HG03103 (cell line): Measurements from ENCODE around the gene NIBAN1.
"Not testable (repeated sequence)": the region's sequence is repeated elsewhere in the genome, so short reads cannot be mapped to it uniquely, and the experiment has no call there.

Experiments used
- ATAC-seq: cut with Tn5 transposase; IDR thresholded peaks from one replicate; pipeline ENCODE4 v1.9.1; 2021; ENCODE audit warnings: low read depth; ENCODE audit not compliant: unreplicated experiment

NIBAN1 gene, protein sequence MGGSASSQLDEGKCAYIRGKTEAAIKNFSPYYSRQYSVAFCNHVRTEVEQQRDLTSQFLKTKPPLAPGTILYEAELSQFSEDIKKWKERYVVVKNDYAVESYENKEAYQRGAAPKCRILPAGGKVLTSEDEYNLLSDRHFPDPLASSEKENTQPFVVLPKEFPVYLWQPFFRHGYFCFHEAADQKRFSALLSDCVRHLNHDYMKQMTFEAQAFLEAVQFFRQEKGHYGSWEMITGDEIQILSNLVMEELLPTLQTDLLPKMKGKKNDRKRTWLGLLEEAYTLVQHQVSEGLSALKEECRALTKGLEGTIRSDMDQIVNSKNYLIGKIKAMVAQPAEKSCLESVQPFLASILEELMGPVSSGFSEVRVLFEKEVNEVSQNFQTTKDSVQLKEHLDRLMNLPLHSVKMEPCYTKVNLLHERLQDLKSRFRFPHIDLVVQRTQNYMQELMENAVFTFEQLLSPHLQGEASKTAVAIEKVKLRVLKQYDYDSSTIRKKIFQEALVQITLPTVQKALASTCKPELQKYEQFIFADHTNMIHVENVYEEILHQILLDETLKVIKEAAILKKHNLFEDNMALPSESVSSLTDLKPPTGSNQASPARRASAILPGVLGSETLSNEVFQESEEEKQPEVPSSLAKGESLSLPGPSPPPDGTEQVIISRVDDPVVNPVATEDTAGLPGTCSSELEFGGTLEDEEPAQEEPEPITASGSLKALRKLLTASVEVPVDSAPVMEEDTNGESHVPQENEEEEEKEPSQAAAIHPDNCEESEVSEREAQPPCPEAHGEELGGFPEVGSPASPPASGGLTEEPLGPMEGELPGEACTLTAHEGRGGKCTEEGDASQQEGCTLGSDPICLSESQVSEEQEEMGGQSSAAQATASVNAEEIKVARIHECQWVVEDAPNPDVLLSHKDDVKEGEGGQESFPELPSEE

DNA sequence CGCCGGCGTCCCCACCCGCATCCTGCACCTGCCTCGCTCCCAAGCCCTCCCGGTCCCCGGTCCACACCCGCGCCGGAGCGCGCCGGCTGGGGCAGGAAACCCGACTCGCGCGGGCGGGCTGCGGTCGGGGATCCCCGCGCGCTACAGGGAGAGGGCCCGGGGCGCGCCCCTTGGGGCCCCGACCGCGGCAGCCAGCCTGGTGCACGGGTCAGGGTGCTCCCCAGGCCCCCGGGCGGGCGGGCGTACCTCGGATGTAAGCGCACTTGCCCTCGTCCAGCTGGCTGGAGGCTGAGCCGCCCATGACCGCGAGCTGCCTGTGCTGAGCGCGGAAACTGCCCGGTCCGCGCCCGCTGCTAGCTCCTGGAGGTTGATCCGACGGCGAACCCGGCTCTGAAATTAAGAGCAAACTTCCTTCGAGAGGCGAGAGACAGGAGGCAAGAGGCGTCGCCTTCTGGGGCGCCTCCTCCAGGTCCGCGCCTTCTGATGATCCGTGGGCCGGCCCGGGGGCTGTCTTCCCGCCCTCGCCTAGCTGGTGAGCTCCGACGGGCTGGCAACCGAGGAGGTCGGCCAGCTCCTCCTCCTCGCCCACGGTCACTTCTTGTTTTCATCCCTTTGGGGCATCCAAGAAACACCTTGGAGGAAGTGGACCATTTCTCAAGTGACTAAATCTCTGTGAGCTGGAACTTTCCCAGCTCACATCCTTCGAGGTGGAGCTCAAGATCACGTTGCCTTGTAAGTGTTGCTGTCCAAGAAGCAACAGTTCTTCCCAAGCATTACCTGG lies at the start of gene NIBAN1:
Gene NIBAN1 (minus strand): TSS at position 453 of the 781 bp plus-strand sequence. CDS start 152 bp downstream, at position 301.
- ATAC-seq, result peak; percentile 49

DNA sequence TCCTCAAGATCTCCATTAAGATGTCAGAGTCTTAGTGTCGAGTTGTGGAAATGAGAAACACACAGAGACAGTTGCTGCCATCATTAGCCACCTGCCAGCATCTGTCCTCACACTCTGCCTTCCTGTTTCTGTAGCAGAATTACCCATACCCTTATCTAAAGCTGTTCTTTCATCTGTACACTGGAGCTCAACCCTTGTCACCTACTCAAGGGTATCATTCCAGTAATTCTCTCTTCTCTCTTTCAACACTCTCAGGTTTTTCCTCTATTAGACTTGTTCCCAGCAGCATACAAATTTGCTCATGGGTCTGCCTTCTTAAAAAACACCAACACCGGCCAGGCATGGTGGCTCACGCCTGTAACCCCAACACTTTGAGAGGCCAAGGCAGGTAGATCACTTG lies 43.7 kb upstream of the NIBAN1 start:
- ATAC-seq, result no peak

DNA sequence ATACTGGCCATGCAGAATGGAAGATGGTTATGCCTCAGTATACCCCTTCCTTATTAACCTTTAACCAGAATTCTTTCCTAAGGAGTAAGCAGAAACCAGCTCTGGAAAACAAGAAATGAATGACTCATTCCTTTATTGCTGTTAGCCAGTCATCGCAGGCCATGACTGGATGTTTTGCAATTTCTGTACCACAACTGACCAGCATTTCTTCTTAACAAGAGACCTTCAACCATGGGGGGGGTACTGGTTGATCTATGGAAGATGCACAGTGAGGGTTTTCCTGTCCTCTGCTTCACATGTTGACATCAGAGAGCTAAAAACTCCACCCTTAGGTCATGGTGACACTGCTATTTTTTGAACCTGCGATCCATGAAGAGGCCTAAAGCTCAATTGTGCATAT lies 43.0 kb upstream of the NIBAN1 start:
- ATAC-seq, result no peak

DNA sequence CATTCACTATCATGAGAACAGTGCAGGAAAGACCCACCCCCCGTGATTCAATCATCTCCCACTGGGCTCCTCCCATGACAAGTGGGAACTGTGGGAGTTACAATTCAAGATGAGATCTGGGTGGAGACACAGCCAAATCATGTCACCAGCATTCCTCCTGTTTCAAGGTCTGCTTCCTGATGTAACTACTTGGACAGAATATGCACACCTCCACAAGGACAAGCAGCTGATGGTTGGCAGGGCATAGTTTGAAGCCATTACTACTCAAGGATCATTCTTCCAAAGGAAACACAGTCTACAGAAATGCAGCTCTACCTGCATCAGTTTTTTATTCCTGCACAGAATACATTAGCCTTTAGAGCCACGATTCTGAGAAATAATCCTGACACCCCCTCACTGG lies 42.6 kb upstream of the NIBAN1 start:
- ATAC-seq, result no peak

DNA sequence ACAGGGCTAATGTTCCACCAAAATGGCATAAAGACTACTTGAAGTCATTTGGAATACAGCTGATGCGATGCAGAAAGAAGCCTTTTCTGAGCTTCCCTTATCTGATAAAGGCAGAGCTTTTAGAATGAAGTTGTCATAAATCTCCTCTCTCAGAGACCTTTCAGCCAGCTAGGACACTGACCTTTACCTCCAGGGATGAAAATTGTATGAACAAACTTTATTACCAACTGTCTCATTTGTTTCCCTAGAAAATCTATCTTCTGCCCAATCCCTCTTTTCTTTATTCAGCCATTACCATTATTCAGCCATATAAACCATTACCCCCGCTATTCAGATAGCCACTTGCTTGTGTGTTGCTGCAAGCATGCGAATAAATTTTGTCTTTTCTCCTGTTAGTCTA lies 41.3 kb upstream of the NIBAN1 start:
- no peak for ATAC-seq

DNA sequence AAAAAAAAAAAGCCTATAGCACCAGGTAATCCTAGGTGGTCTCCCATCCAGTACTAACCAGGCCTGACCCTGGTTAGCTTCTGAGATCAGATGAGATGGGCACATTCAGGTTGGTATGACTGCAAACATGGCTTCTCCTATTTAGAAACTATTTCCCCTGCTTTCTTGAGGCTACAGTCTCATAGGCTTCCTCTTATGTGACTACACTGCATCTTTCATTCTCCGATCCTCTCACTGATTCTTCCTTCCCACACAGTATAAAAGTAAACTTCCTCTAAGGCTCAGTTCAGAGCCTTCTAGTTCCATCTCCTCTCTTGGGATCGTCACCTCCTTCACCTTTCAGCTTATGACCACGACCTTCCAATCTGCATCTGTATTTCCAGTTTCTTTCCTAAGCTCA lies 40.6 kb upstream of the NIBAN1 start:
- no peak for ATAC-seq

DNA sequence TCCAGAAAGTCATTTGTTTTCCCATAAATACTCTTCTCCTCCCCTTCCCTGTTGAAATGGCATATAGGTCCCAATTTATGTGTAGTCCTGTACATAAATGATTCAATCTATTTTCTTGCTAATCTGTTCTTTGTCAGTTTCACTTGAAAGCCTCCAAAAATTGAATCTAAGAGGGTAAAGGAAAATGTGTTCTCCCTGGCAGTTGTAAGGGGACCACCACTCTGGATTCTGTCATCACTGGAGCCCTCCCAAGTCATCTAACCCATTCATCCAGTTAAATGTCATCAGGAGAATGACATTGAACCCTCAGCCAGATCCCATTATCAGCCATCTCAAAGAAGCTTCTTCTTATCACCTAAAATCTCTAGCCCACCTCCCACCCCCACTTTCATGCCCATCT lies 36.1 kb upstream of the NIBAN1 start:
- no peak for ATAC-seq

DNA sequence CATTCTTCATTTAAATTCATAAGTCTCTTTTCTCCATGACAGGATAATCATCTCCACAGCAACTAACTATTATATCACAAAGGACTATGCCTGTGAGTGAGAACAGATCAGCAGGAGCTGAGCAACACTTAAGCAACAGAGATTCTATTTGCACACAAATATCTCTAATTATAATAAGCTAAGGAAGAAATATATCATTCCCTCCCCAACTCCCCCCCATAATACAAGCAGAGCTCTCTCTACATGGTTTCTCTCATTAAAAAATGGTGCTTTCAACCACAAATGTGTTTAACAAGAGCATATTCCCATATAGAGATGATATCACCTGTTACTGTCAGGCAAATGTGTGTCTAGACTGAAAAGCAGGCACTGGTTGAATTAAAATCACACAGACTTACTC lies 34.5 kb upstream of the NIBAN1 start:
- ATAC-seq, result no peak

DNA sequence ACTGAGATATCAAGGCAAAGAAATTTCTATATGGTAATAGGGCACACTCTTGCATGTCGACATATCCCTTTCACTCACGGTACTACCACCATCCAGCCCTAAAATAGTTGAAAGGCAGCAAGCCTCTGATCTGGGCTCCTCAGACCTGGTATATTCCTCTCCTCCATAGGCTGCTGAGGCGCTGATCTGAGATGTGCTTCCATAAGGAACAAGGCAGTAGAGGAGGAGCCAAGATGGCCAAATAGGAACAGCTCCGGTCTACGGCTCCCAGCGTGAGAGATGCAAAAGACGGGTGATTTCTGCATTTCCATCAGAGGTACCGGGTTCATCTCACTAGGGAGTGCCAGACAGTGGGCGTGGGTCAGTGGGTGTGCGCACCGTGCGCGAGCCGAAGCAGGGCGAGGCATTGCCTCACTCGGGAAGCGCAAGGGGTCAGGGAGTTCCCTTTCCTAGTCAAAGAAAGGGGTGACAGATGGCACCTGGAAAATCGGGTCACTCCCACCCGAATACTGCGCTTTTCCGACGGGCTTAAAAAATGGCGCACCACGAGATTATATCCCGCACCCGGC lies 27.1 kb upstream of the NIBAN1 start:
- ATAC-seq, result not testable (repeated sequence)

DNA sequence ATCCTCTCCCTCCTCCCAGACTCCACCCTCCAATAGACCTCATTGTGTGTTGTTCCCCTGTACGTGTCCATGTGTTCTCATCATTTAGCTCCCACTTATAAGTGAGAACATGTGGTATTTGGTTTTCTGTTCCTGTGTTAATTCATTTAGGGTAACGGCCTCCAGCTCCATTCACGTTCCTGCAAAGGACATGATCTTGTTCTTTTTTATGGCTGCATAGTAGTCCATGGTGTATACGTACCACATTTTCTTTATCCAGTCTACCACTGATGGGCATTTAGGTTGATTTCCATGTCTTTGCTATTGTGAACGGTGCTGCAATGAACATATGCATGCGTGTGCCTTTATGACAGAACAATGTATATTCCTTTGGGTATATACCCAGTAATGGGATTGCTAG lies 25.7 kb upstream of the NIBAN1 start:
- ATAC-seq, result not testable (repeated sequence)

DNA sequence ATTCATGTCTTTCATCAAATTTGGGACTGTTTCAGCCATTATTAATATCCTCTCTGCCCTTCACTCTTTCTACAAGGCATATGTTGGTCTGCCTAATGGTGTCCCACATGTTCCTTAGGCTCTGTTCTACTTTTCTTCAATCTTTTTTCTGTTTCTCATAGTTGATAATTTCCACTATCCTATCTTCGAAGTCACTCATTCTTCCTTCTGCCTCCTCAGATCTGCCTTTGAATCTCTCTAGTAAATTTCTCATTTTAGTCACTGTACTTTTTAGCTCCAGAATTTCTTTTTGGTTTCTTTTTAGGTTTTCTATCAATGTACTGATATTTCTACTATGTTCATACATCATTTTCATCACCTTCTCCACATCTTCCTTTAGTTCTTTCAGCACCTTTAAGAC lies 20.0 kb upstream of the NIBAN1 start:
- ATAC-seq, result no peak

DNA sequence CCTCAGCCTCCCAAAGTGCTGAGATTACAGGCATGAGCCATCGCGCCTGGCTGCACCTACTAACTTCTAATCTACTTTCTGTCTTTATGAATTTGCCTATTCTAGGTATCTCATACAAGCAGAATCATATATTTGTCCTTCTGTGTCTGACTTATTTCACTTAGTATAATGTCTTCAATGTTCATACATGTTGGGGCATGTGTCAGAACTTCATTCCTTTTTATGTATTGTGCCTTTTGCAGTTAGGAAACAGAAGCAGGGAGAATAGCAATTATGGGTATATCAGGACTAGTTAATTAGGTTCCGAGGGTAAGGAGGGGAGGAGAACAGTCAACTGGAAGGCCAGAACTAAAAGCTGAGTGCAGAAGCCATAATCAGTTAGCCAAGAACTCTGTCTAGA lies 18.0 kb upstream of the NIBAN1 start:
- no peak for ATAC-seq

DNA sequence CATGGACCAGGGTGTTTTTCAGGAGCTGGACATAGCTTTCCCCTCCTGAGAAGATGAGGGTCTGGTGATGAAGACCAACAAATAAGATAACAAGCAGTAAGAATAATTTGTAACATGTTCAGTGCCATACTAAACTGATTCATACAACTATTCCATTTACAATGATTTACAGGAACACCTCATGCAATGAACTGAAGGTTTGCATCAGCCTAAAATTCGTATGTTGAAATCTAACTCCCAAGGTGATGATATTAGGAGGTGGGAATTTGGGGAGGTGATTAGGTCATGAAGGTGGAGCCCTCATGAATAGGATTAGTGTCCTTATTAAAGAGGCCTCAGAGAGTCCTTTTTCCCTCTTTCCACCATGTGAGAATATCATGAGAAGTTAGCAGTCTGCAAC lies 15.9 kb upstream of the NIBAN1 start:
- ATAC-seq, result no peak

DNA sequence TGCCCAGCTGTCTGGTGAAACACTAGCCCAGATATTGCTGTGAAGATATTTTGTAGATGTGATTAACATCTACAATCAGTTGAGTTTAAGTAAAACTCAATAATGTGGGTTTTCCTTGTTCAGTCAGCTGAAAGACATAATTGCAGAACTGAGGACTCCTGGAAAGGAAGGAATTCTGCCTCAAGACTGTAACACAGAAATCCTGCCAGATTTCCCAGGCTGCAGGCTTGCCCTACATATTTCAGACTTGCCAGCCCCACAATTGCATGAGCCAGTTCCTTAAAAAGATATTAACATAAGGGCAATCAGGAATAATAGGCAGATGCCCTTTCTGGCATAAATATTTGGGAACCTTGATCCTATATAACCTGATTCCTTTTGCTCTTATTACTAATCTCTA lies 14.2 kb upstream of the NIBAN1 start:
- ATAC-seq, result no peak

DNA sequence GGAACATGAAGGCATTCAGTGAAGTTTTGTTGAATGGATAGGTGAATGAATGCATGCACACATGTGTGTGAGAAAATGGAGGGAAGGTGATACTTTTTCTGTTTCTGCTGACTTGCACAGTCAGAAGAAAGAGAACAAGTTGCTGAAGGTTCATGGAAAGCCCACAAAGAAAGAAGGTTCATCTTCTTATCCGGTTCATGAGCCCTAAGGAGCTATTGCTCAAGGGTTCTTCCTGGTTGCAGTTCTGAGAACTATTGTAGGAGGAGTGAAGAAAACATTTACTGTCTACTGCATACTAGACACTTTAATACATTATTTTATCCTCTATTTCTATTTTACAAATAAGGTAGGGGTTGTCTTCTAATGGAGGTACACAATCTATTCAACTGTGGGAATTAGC lies 13.4 kb upstream of the NIBAN1 start:
- no peak for ATAC-seq

DNA sequence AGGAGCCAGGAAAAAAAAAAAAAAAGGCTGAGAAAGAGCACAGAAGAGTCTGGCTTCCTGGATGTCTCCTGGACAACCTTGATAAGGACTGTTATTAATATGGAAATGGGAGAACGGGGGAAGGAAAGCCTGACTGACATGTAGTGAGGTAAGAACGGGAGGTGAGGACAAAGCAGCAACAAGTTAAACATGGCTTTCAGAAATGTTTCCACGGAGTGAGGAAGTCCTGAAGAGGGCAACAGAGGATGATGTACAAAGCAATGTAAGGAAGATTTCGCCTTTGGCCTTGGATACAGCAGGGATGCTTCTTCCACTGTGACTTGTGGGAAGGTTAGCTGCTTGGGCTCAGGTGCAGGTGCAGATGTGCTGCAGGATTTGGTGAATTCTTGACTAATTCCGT lies 11.9 kb upstream of the NIBAN1 start:
- no peak for ATAC-seq

DNA sequence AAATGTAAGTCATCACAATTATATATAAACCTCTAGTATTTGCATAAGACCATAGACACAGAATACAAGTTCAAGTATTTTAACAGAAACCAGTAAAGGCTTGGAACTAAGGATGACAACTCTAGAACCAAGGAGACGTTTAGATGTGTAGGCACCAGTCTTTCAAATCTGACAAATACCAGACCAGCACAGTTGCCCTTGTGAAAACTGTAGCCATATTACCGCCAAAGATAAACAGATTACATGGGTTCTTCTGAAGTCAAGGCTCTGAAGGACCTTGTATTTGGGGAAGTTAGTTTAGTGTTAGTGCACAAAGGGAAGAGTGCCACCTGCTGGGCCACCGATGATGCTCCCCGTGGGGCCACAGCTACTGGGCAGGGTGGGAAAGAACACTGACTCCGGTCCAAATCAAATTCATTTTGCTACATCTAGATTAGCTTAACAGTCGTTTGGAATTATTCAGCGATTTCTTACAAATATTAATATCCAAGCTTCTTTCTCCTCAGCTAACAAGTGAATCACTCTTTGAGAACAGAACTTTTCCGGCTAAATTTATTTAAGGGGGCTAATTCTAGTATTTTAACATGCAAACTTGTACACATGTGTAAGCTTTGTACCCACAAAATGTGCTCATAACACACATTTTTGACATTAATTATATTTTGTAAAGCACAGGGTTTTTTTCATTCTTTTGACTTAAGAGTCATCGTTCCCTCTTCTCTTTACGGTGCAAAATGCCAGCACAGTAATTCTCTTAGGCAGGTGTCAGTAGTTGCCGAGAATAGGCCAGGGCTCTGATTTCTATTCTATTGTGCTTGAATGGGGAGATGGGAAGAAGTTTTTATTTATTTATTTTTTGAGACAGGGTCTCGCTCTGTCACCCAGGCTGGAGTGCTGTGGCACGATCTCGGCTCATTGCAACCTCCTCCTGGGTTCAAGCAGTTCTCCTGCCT lies 8.0 kb upstream of the NIBAN1 start:
- ATAC-seq, result peak; percentile 96

DNA sequence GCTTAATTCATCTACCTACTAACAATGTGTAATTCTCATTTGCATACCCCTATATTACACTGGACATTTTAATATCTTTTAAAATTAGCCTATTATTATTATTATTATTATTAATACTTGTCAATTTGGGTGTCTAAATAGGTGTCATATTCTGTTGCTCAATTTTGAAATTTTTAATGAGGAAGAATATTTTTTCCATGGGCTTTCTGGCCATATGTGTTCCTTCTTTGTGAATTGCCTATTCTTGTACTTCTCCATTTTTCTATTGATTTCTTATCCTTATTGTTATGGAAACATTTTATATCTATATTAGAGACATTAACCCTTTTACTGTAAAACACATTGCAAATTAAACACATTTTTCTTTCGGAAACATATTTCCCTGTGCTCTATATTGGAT lies 6.4 kb upstream of the NIBAN1 start:
- ATAC-seq, result no peak

DNA sequence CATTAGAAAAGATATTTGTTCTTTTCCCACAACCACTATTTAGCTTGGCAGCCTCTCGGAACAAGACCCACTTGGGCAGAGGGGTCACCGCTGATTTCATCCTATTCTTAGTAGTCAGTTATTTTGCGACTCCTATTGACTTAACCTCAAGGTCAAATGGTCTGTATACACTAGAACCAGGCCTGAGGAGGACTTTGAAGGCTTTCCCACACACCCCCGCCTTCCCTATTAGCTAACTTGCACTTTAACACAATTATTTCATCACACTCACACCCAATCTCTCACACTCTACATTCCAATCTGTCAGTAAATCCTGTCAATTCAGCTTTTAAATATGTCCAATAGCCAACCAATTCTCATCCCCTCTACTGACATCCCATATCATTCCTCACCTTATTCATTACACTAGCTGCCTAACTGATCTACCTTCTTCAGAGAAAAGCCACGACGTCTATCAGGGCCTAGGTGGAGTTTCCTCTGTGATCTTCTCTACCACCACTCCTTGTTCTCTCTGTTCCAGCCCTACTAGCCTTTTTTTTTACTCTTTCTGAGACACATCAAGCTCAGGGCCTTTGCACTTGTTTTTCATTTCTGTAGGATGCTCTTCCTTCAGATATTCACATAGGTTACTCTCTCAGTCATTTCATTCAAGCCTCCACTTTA lies 1.0 kb upstream of the NIBAN1 start:
- no peak for ATAC-seq
